Measurements from ENCODE around the gene RNF222. TPM values are rescaled to one million over a fixed set of nuclear protein-coding genes. Genes with fewer than 3 reads are reported as not detected.

The RNF222 gene
- total and polyA plus RNA-seq, 5 donors from 2014 or later, result 0.19 to 0.81 (median 0.27) TPM; not detected in 2

DNA sequence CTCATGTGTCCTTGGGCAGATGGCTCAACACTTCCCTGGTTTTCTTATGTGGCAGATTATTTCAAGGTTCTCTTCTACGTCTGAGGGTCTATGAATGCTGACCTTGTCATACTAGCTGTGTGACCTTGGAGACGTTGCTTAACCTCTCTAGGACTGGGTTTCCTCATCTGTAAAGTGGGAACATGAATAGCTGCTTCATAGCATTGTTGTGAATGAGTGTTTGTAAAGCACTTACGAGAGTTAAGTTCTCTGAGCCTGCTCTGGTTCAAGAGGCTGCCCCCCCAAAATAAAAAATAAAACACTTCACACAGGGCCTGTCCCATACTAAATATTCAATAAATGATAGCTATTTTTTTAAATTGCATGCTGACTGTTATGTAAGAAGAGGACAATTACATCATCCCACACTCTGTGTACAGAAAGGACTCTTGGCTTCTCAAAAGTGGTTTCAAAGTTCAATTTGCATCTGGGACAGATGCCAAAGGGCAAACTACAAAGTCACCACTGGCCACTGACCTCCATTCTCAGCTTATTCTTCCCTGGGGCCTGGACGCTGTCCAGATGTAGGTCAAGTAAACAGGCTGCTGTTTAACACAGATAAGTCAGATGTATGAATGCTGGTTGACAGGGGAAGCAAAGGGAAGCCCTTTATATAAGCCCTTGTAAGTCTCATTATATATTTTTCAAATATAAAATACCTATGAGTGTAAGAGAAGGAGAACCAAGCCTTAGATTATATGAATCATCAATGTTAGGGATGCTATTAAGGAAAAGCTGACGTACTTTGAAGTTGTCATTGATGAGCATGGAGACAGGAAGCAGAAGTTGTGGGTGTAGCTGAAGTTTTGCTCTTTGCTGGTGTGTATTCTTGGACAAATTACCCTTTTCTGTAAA lies 22.7 kb upstream of the RNF222 start:
- Mint-ChIP-seq H3K27me3 (peaks cover 64% of the 10 kb centered on the region), H3K9me3 (peaks cover 0 to 3% (median 0%) of the 10 kb centered on the region in 7 donors), H3K36me3 (no peaks in the 10 kb centered on the region), H3K4me1 (no peaks in the 10 kb centered on the region), H3K27ac (no peak overlapping the region), H3K4me3 (no peak overlapping the region)
- Histone ChIP-seq H3K4me1 (ENCODE audit: control insufficient read depth, insufficient read depth, low read length, poor library complexity, severe bottlenecking) (no peaks in the 10 kb centered on the region), H3K27me3 (ENCODE audit: control insufficient read depth, insufficient read depth, low read length) (peaks cover 26% of the 10 kb centered on the region), H3K27ac (ENCODE audit: insufficient read depth, low read length, poor library complexity, severe bottlenecking) (no peak overlapping the region), H3K36me3 (ENCODE audit: control insufficient read depth, insufficient read depth, low read length) (no peaks in the 10 kb centered on the region), H3K4me3 (ENCODE audit: low read depth, low read length) (no peak overlapping the region), H3K9me3 (ENCODE audit: control insufficient read depth in 2 of 2, low read length in 2 of 2) (no peaks in the 10 kb centered on the region)
- no peak for DNase-seq
- no peak for ATAC-seq (ENCODE audit: low read depth in 2 of 2)

DNA sequence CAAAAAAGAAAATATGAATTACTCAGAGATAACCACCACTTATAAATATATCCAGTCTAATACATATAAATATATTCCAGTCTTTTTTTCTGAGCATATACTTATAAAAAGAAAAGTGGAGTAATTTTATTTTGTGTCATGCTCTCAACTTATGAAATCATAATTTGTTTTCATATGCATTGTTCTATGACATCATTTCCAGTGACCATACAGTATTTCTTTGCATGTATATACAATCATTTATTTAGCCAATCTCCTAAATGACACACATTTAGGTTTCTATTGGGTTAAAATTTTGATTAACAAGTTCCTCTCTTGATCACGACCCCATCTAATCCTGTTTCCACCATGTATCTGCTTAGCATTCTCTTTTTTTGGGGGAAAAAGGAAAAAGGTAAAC lies 21.7 kb upstream of the RNF222 start:
- Histone ChIP-seq H3K4me1 (ENCODE audit: control insufficient read depth, insufficient read depth, low read length, poor library complexity, severe bottlenecking) (no peaks in the 10 kb centered on the region), H3K9me3 (ENCODE audit: control insufficient read depth in 2 of 2, low read length in 2 of 2) (no peaks in the 10 kb centered on the region), H3K4me3 (ENCODE audit: low read depth, low read length) (no peak overlapping the region), H3K36me3 (ENCODE audit: control insufficient read depth, insufficient read depth, low read length) (no peaks in the 10 kb centered on the region), H3K27me3 (ENCODE audit: control insufficient read depth, insufficient read depth, low read length) (peaks cover 26% of the 10 kb centered on the region), H3K27ac (ENCODE audit: insufficient read depth, low read length, poor library complexity, severe bottlenecking) (no peak overlapping the region)
- no peak overlapping the region for H3K27ac Mint-ChIP-seq
- peaks cover 63% of the 10 kb centered on the region for H3K27me3 Mint-ChIP-seq
- H3K36me3 Mint-ChIP-seq, result no peaks in the 10 kb centered on the region
- H3K4me1 Mint-ChIP-seq, result no peaks in the 10 kb centered on the region
- peaks cover 0 to 3% (median 0%) of the 10 kb centered on the region in 7 donors for H3K9me3 Mint-ChIP-seq
- ATAC-seq (ENCODE audit: low read depth in 2 of 2) (no peak), DNase-seq (no peak)
- no peak overlapping the region for H3K4me3 Mint-ChIP-seq

DNA sequence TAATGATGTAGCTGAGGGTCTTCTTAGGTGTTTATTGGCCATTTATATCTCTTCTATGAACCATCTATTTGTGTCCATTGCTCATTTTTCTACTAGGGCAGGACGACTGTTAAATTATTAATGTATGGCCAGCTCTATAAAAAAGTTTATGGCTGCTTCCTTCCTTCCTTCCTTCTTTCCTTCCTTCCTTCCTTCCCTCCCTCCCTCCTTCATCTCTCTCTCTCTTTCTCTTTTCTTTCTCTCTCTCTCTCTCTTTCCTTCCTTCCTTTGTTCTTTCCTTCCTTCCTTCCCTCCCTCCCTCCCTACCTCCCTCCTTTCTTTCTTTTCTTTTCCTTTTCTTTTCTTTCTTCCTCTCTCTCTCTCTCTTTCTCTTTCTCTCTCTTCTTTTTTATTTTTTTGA lies 20.8 kb upstream of the RNF222 start:
- Mint-ChIP-seq H3K9me3 (peaks cover 0 to 3% (median 0%) of the 10 kb centered on the region in 7 donors), H3K36me3 (no peaks in the 10 kb centered on the region), H3K4me1 (peaks cover 0 to 1% (median 0%) of the 10 kb centered on the region in 4 donors), H3K4me3 (peak overlapping the region in 1 of 4 donors; percentile 62), H3K27me3 (peaks cover 55% of the 10 kb centered on the region), H3K27ac (no peak overlapping the region)
- Histone ChIP-seq H3K36me3 (ENCODE audit: control insufficient read depth, insufficient read depth, low read length) (no peaks in the 10 kb centered on the region), H3K27ac (ENCODE audit: insufficient read depth, low read length, poor library complexity, severe bottlenecking) (no peak overlapping the region), H3K4me1 (ENCODE audit: control insufficient read depth, insufficient read depth, low read length, poor library complexity, severe bottlenecking) (no peaks in the 10 kb centered on the region), H3K27me3 (ENCODE audit: control insufficient read depth, insufficient read depth, low read length) (peaks cover 21% of the 10 kb centered on the region), H3K4me3 (ENCODE audit: low read depth, low read length) (no peak overlapping the region), H3K9me3 (ENCODE audit: control insufficient read depth in 2 of 2, low read length in 2 of 2) (no peaks in the 10 kb centered on the region)
- no peak for ATAC-seq (ENCODE audit: low read depth in 2 of 2)
- DNase-seq, result no peak

DNA sequence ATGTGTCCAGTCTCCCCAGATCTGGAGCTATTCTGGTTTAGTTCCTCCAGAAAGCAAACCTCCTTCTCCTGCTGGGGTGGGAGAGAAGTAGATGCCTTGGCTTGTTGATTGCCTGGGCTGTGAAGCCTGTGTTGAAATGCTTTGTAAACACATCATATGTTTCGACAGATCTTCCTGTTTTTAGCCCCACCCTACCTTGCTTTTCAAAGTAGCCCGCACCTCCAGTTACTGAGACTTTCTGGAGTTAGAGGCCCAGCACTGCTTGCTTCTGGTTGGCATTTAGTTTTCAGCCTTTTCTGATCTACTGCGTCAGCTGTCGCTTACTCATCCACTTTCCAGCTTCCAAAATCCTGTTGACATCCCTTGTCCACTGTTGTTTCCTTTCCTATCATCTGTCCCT lies 20.2 kb upstream of the RNF222 start:
- Mint-ChIP-seq H3K4me3 (no peak overlapping the region), H3K4me1 (peaks cover 0 to 6% (median 2%) of the 10 kb centered on the region in 4 donors), H3K27ac (no peak overlapping the region), H3K36me3 (no peaks in the 10 kb centered on the region), H3K9me3 (peaks cover 0 to 2% (median 0%) of the 10 kb centered on the region in 7 donors), H3K27me3 (peaks cover 56% of the 10 kb centered on the region)
- no peak overlapping the region for H3K27ac ChIP-seq (ENCODE audit: insufficient read depth, low read length, poor library complexity, severe bottlenecking)
- H3K27me3 ChIP-seq (ENCODE audit: control insufficient read depth, insufficient read depth, low read length), result peaks cover 21% of the 10 kb centered on the region
- DNase-seq, result no peak
- H3K4me3 ChIP-seq (ENCODE audit: low read depth, low read length), result no peak overlapping the region
- ATAC-seq (ENCODE audit: low read depth in 2 of 2), result no peak
- no peaks in the 10 kb centered on the region for H3K9me3 ChIP-seq (ENCODE audit: control insufficient read depth in 2 of 2, low read length in 2 of 2)
- H3K4me1 ChIP-seq (ENCODE audit: control insufficient read depth, insufficient read depth, low read length, poor library complexity, severe bottlenecking), result no peaks in the 10 kb centered on the region
- H3K36me3 ChIP-seq (ENCODE audit: control insufficient read depth, insufficient read depth, low read length), result no peaks in the 10 kb centered on the region

DNA sequence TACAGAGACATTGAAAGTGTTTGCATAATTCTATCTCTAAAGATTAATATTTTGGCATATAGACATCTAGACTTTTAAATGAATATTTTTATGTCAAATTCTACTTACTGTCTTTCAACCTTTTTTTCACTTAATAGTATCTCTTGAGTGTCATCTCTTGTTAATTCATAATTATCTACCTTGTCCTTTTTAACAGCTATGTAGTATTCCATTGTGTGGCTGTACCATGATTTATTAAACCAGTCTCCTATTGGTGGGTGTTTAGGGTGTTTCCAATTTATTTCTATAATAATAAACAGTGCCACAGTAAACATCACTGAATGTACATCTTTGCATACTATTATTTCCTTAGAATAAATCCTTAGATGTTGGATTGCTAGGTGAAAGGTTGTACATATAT lies 16.3 kb upstream of the RNF222 start:
- ATAC-seq (ENCODE audit: low read depth in 2 of 2), result no peak
- Mint-ChIP-seq H3K27ac (no peak overlapping the region), H3K4me3 (no peak overlapping the region), H3K4me1 (peaks cover 0 to 11% (median 5%) of the 10 kb centered on the region in 4 donors), H3K9me3 (peaks cover 0 to 4% (median 0%) of the 10 kb centered on the region in 7 donors), H3K27me3 (peaks cover 43% of the 10 kb centered on the region), H3K36me3 (no peaks in the 10 kb centered on the region)
- Histone ChIP-seq H3K4me3 (ENCODE audit: low read depth, low read length) (no peak overlapping the region), H3K27ac (ENCODE audit: insufficient read depth, low read length, poor library complexity, severe bottlenecking) (no peak overlapping the region), H3K9me3 (ENCODE audit: control insufficient read depth in 2 of 2, low read length in 2 of 2) (no peaks in the 10 kb centered on the region), H3K27me3 (ENCODE audit: control insufficient read depth, insufficient read depth, low read length) (peaks cover 10% of the 10 kb centered on the region), H3K36me3 (ENCODE audit: control insufficient read depth, insufficient read depth, low read length) (no peaks in the 10 kb centered on the region), H3K4me1 (ENCODE audit: control insufficient read depth, insufficient read depth, low read length, poor library complexity, severe bottlenecking) (no peaks in the 10 kb centered on the region)
- no peak for DNase-seq

DNA sequence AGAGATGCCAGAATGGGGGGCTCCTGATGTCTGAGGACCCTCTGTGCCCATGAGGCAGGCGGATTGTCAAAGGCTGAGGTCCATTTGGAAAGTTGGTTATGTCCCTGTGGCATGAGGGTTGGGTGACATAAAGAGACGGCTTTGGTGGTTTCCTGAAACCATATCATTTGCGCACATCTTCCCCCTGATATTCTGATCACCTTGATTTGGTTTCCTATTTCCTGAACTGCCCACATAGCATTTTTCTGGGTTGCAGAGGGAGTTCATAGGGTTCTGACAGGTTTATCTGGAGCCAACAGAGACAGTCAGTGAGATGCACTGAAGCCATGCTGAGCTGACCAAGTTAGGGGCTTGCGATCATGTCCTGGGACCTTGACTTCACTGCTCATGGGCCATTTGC lies 15.7 kb upstream of the RNF222 start:
- H3K4me1 ChIP-seq (ENCODE audit: control insufficient read depth, insufficient read depth, low read length, poor library complexity, severe bottlenecking), result no peaks in the 10 kb centered on the region
- ATAC-seq (ENCODE audit: low read depth in 2 of 2), result no peak

DNA sequence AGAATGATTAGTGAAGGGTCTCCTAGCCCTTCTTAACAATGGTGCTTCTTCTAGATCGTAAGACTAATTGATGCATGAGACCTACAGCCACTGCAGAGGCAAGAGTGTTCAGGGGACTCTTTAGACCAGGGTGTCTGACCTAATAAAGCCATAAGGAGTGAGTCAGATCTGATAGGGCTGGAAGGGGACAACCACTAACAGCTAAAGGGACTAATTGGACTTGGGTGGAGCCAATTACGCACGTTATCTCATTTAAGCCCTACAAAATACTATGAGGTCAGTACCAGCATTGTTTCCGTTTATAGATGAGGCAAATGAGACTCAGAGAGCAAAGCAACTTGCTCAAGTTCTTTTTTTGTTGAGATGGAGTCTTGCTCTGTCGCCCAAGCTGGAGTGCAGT lies 14.5 kb upstream of the RNF222 start:
- Mint-ChIP-seq H3K27me3 (peaks cover 36% of the 10 kb centered on the region), H3K9me3 (peaks cover 0 to 2% (median 0%) of the 10 kb centered on the region in 7 donors), H3K27ac (no peak overlapping the region), H3K4me1 (peaks cover 0 to 11% (median 5%) of the 10 kb centered on the region in 4 donors), H3K36me3 (no peaks in the 10 kb centered on the region), H3K4me3 (no peak overlapping the region)
- DNase-seq (no peak), ATAC-seq (ENCODE audit: low read depth in 2 of 2) (no peak)
- Histone ChIP-seq H3K9me3 (ENCODE audit: control insufficient read depth in 2 of 2, low read length in 2 of 2) (no peaks in the 10 kb centered on the region), H3K4me1 (ENCODE audit: control insufficient read depth, insufficient read depth, low read length, poor library complexity, severe bottlenecking) (no peaks in the 10 kb centered on the region), H3K36me3 (ENCODE audit: control insufficient read depth, insufficient read depth, low read length) (no peaks in the 10 kb centered on the region), H3K27me3 (ENCODE audit: control insufficient read depth, insufficient read depth, low read length) (peaks cover 3% of the 10 kb centered on the region), H3K4me3 (ENCODE audit: low read depth, low read length) (no peak overlapping the region), H3K27ac (ENCODE audit: insufficient read depth, low read length, poor library complexity, severe bottlenecking) (no peak overlapping the region)

More for the DNA sequence above, 15.7 kb upstream of the RNF222 start:
- no peaks in the 10 kb centered on the region for H3K36me3 ChIP-seq (ENCODE audit: control insufficient read depth, insufficient read depth, low read length)
- no peak overlapping the region for H3K4me3 Mint-ChIP-seq
- peak overlapping the region in 1 of 3 donors; percentile 53 for H3K27ac Mint-ChIP-seq
- H3K4me1 Mint-ChIP-seq, result peaks cover 0 to 11% (median 5%) of the 10 kb centered on the region in 4 donors
- H3K27me3 ChIP-seq (ENCODE audit: control insufficient read depth, insufficient read depth, low read length), result peaks cover 10% of the 10 kb centered on the region
- H3K4me3 ChIP-seq (ENCODE audit: low read depth, low read length), result no peak overlapping the region
- H3K9me3 Mint-ChIP-seq, result peaks cover 0 to 4% (median 0%) of the 10 kb centered on the region in 7 donors
- H3K9me3 ChIP-seq (ENCODE audit: control insufficient read depth in 2 of 2, low read length in 2 of 2), result no peaks in the 10 kb centered on the region
- H3K36me3 Mint-ChIP-seq, result no peaks in the 10 kb centered on the region
- DNase-seq, result no peak
- peaks cover 40% of the 10 kb centered on the region for H3K27me3 Mint-ChIP-seq
- no peak overlapping the region for H3K27ac ChIP-seq (ENCODE audit: insufficient read depth, low read length, poor library complexity, severe bottlenecking)

DNA sequence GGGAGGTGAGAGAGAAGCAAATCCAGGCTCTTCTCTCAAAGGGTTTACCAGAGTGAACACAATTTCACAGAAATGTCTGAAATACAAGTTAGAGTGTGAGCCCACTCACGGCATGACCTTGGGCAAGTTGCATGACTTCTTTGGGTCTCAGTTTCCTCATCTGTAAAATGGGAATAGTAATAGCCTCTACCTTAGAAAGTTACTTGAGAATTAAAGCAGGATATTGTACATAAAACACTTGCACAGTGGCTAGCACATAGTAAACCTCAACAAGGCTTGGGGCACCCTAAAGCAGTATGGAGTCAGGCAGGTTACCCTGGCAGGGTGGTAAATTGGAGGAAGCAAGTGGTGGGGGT lies 13.2 kb upstream of the RNF222 start:
- H3K27me3 ChIP-seq (ENCODE audit: control insufficient read depth, insufficient read depth, low read length), result peaks cover 3% of the 10 kb centered on the region
- Mint-ChIP-seq H3K4me3 (no peak overlapping the region), H3K36me3 (no peaks in the 10 kb centered on the region), H3K9me3 (peaks cover 0 to 2% (median 0%) of the 10 kb centered on the region in 7 donors), H3K4me1 (peaks cover 0 to 11% (median 5%) of the 10 kb centered on the region in 4 donors), H3K27ac (no peak overlapping the region), H3K27me3 (peaks cover 26% of the 10 kb centered on the region)
- H3K36me3 ChIP-seq (ENCODE audit: control insufficient read depth, insufficient read depth, low read length), result no peaks in the 10 kb centered on the region
- H3K9me3 ChIP-seq (ENCODE audit: control insufficient read depth in 2 of 2, low read length in 2 of 2), result no peaks in the 10 kb centered on the region
- no peaks in the 10 kb centered on the region for H3K4me1 ChIP-seq (ENCODE audit: control insufficient read depth, insufficient read depth, low read length, poor library complexity, severe bottlenecking)
- DNase-seq, result no peak
- no peak for ATAC-seq (ENCODE audit: low read depth in 2 of 2)
- H3K4me3 ChIP-seq (ENCODE audit: low read depth, low read length), result no peak overlapping the region
- no peak overlapping the region for H3K27ac ChIP-seq (ENCODE audit: insufficient read depth, low read length, poor library complexity, severe bottlenecking)

Measured in CD4-positive, CD25-positive, alpha-beta regulatory T cell (primary cell).